Activated CD8-positive, alpha-beta memory T cell treated with anti-CD3 and anti-CD28 coated beads, Interleukin-2, amount 50 U/mL, for 4 hours (primary cell): ENCODE data around the gene CADM1.

Experiments
- DNase-seq: peaks from one replicate; pipeline ENCODE4 v3.0.0-alpha.2; 2020

The CADM1 gene

DNA sequence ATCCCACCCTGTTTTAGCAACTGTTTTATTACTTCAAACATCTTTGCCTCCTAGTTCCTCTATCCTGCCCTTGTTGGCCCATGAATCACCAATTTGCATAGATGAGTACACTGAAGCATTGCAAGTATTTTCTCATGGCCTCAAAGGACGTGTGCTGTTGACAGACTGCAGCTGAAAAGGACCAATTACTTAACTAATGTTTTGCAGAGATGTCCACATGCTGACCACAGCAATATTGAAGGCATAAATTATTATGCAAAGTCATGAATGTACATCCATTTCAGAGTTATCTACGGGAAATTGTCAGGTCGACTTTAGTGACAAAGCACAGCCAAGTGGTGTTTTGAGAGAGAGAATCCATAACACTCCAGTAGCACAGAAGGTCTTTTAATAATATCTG is 64.8 kb downstream of the CADM1 start:
- DNase-seq = no peak

- no peak for DNase-seq
Observed at GRCh38 chr11:115437902-115438575, 66.2 kb downstream of the CADM1 start.

DNA sequence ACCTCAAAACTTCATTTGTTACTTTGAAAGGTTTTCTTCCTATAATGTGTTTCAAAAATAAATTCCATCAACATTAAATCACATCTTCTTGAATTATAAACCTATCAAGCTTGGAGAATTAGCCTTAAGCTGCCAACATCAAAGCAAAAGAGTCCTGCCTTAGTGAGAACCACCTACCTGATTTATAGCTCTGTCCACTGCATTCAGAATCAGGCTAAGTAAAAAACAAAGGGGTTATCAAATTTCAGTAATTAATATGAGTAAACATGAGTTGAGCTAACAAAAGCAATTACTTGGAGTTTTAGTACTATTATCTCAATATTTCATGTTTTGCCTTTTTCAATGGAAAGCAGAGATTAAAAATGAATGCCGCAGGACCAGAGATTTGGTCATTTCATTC is 73.9 kb downstream of the CADM1 start:
- no peak for DNase-seq

GRCh38 chr11:115428306-115428705 is 75.9 kb downstream of the CADM1 start:
- no peak for DNase-seq

DNA sequence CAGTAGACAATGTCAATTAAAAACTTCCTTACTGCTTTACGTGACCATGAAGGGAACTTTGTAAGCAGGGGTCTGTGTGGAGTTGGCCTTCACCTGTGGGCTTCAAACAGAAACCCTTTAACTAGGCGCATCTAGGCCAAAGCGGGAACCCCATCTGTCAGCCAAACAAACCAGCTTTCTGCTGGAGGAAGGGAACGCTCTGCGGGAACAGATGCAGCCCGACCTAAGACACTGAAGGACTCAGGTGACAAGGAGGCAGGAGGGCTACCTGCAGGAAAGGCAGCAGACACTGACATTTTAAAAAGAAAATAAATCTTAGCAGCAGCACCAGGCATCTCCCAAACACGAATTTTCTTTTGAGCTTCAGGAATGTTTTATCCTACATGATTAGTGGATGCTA is 78.4 kb downstream of the CADM1 start:
- DNase-seq = no peak

- no peak for DNase-seq
Observed at GRCh38 chr11:115425250-115425649, 79.0 kb downstream of the CADM1 start.

GRCh38 chr11:115423728-115424459 is 80.3 kb downstream of the CADM1 start:
- DNase-seq = no peak

GRCh38 chr11:115421992-115422689 is 82.1 kb downstream of the CADM1 start:
- DNase-seq = no peak

DNA sequence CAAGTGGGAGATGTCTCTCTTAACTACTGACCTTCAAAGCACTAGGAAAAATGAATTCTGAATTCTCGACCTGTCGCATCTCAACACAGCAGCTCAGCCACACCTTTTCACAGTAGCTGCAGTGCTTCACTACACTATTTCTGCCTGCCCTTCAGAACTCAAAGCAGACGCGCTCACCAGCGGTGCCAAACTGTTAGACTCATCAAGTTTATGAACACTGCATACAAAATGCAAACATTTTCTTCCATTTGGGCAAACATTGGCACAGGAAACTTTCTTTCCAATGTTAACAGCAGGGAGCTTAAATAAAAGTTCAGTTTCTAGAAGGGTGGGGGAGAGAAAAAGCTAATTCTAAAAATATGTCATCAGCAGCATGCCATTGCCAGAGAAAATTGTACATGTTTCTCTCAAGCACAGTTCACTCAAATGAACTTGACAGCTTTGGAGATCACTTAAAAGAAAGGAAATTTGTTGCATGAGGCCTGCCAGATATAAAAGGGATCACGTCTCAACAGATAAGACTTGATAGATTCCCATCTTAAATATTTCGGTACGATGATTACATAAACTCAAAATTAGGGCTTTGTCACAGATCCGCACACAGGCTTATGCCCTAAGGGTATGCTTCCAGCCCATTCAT is 82.7 kb downstream of the CADM1 start:
- DNase-seq = no peak

- no peak for DNase-seq
Observed at GRCh38 chr11:115420505-115420904, 83.7 kb downstream of the CADM1 start.

- no peak for DNase-seq
Observed at GRCh38 chr11:115418626-115419025, 85.6 kb downstream of the CADM1 start.

- DNase-seq = no peak
Observed at GRCh38 chr11:115418081-115418480, 86.1 kb downstream of the CADM1 start.

GRCh38 chr11:115411120-115411519 is 93.1 kb downstream of the CADM1 start:
- no peak for DNase-seq

DNA sequence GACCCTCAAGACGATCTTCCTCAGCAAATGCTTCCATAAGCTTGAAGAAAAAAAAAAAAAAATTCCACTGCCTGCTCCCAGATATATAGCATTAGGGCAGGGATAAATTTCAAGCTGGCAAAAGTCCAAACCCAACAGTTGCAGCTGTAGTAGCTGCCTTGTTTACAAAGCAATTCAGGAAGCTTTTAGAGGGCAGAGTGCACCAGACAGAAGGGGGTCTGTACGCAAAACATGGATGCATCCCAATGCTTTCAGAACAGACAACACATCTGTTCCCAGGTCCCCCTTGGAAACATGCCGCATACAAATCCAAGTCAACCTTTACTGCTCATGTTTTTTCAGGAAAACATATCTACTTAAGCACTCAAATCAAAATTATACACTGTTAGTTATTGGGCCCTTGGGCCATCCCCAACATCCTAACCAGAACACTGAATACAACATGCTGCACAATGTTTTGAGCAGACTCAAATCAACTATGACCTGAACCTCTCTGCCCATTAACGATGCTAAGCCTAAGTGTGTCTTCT is 94.5 kb downstream of the CADM1 start:
- no peak for DNase-seq

GRCh38 chr11:115409116-115409670 is 95.0 kb downstream of the CADM1 start:
- no peak for DNase-seq

- no peak for DNase-seq
Observed at GRCh38 chr11:115408036-115408921, 95.9 kb downstream of the CADM1 start.

DNA sequence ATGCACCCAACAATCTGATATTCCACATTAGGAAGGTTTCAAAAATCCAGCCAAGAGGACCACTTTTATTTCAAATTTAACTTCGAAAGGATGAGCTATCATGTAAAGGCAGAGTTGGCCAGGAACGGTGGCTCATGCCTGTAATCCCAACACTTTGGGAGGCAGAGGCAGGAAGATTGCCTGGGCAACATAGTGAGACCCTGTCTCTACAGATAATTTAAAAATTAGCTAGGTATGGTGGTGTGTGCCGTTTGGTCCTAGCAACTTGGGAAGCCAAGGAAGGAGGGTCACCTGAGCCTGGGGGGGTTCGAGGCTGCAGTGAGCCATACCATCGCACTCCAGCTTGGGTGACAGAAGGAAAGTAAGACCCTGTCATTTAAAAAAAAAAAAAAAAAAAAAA is 96.7 kb downstream of the CADM1 start:
- DNase-seq = no peak

GRCh38 chr11:115406404-115406803 is 97.8 kb downstream of the CADM1 start:
- DNase-seq = no peak

DNA sequence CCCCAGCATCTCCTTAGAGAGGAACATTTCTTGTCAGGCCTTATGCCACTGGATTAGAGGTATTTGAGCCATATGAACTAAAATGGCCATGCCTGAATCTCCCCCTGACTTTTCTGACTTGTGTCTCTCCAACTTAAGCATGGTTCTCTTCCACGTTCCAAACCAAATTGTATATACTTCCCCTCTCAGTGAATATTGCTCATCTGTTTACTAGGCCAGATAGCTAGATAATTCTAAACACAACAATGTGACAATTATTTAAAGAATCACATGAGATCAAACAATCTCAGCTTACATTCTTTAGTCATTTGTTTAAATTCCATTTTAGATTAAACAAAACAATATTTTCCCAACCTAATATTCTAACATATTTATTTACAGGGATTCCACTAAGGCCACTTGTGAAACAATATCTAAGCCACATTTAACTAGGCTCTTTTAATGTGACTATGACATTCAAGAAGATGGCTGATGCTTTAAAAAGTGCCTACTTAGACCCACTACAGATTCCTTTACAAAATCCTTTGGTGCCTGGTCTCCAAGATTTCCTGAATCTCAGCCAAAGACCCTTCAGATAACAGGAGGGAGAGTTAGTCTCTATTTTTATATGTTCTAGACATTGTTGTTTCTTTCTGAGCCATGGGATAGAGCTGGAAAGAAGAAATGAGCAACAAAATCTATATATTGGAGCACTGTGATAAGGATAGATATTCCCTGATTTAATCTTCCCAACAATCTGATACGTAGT is 105.7 kb downstream of the CADM1 start:
- no peak for DNase-seq

DNA sequence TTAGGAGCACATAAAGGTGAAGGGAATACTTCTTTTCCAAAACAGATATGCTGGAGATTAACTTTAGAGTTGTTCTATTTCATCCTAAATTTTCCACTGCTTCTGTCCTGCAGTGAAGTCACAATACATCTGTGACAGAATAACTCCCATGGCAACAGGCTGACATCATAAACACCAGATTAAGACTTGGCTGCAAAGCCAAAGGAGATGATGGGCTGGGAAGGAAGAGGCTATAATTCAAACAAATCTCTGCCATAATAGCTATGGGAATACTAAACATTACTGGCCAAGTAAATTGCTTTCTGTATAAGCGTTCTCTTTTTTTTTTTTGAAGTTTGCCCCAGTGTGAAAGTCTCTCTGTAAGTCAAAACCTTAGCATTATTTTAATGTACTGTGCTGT is 107.7 kb downstream of the CADM1 start:
- no peak for DNase-seq

GRCh38 chr11:115393950-115394349 is 110.3 kb downstream of the CADM1 start:
- no peak for DNase-seq
